Neural cell (in vitro differentiated cells): ENCODE measurements around the gene SMS. TPM values are rescaled to one million over a fixed set of nuclear protein-coding genes. Genes with fewer than 3 reads are reported as not detected.

ENCODE experiments used
- H2AFZ ChIP-seq: fragments of 200-600, 300-800 bp; sonication (generic), shearing (Covaris generic); 2 replicates; pipeline ENCODE4 v1.6.0; 2014; ENCODE audit warnings: low read depth, mild to moderate bottlenecking, antibody characterized with exemption, low read length, moderate library complexity
- H3F3A ChIP-seq: fragments of 200-600 bp; shearing (Covaris generic); 2 replicates; pipeline ENCODE4 v1.6.1; 2016; ENCODE audit warnings: mild to moderate bottlenecking, moderate library complexity, mixed read lengths, antibody characterized with exemption, low read length; ENCODE audit not compliant: insufficient read depth, poor library complexity, severe bottlenecking
- H3K27ac ChIP-seq: fragments of 200-600, 300-800 bp; sonication (generic), shearing (Covaris generic); 2 replicates; pipeline ENCODE4 v1.5.1; 2014; ENCODE audit warnings: mild to moderate bottlenecking, low read length, moderate library complexity
- H3K27me3 ChIP-seq: fragments of 300-800, 200-600 bp; sonication (generic), shearing (Covaris generic); 2 replicates; pipeline ENCODE4 v1.6.0; 2014; ENCODE audit warnings: mild to moderate bottlenecking, low read depth, low read length, moderate library complexity; ENCODE audit not compliant: insufficient read depth
- H3K36me3 ChIP-seq: fragments of 300-800, 200-600 bp; sonication (generic), shearing (Covaris generic); 2 replicates; pipeline ENCODE4 v1.5.1; 2014; ENCODE audit warnings: mild to moderate bottlenecking, antibody characterized with exemption, low read length, moderate library complexity; ENCODE audit not compliant: insufficient read depth
- H3K4me2 ChIP-seq: fragments of 300-800, 200-600 bp; sonication (generic), shearing (Covaris generic); 2 replicates; pipeline ENCODE4 v1.6.0; 2014; ENCODE audit warnings: mild to moderate bottlenecking, low read length
- H3K4me3 ChIP-seq: fragments of 300-800, 200-600 bp; sonication (generic), shearing (Covaris generic); 2 replicates; pipeline ENCODE4 v1.5.1; 2014; ENCODE audit warnings: mild to moderate bottlenecking, low read length, moderate library complexity
- H3K79me2 ChIP-seq: fragments of 200-600 bp; shearing (Covaris generic); replicated peaks from 2 replicates; pipeline ENCODE4 v1.6.0; 2014; ENCODE audit warnings: mild to moderate bottlenecking, low read length, moderate library complexity; ENCODE audit not compliant: insufficient read depth
- H3K9ac ChIP-seq: fragments of 300-800, 200-600 bp; sonication (generic), shearing (Covaris generic); 2 replicates; pipeline ENCODE4 v1.6.1; 2016; ENCODE audit warnings: mild to moderate bottlenecking, low read length, mixed read lengths
- H3K9me2 ChIP-seq: fragments of 200-600 bp; shearing (Covaris generic); 2 replicates; pipeline ENCODE4 v1.6.1; 2016; ENCODE audit warnings: mild to moderate bottlenecking, low read length, mixed read lengths; ENCODE audit not compliant: insufficient read depth
- H3K9me3 ChIP-seq: fragments of 200-600, 300-800 bp; sonication (generic), shearing (Covaris generic); 2 replicates; pipeline ENCODE4 v1.6.1; 2016; ENCODE audit warnings: mild to moderate bottlenecking, mixed run types, low read length, moderate library complexity, mixed read lengths
- H4K20me1 ChIP-seq: fragments of 200-600 bp; shearing (Covaris generic); 2 replicates; pipeline ENCODE4 v1.6.1; 2016; ENCODE audit warnings: mild to moderate bottlenecking, mixed run types; ENCODE audit not compliant: insufficient read depth
- CTCF ChIP-seq: fragments of 450-650 bp; IDR thresholded peaks from 2 replicates; pipeline ENCODE4 v1.5.1; 2014; ENCODE audit warnings: antibody characterized with exemption, mild to moderate bottlenecking, moderate library complexity; ENCODE audit not compliant: poor library complexity, severe bottlenecking
- EP300 ChIP-seq: fragments of 450-650 bp; conservative IDR thresholded peaks from 2 replicates; pipeline ENCODE4 v1.6.1; 2014; ENCODE audit warnings: antibody characterized with exemption, mild to moderate bottlenecking, moderate library complexity; ENCODE audit not compliant: poor library complexity, severe bottlenecking
- EZH2 ChIP-seq: fragments of 200-600, 300-800 bp; shearing (Covaris generic), sonication (generic); IDR thresholded peaks from 2 replicates; pipeline ENCODE4 v1.6.1; 2014; ENCODE audit warnings: antibody characterized with exemption, low read length, borderline replicate concordance, mild to moderate bottlenecking; ENCODE audit not compliant: insufficient read depth, poor library complexity, severe bottlenecking
- MXI1 ChIP-seq: fragments of 450-650 bp; conservative IDR thresholded peaks from 2 replicates; pipeline ENCODE4 v1.6.1; 2014; ENCODE audit warnings: antibody characterized with exemption, mild to moderate bottlenecking; ENCODE audit not compliant: poor library complexity, severe bottlenecking
- POLR2AphosphoS5 ChIP-seq: IDR thresholded peaks from 2 replicates; pipeline ENCODE4 v1.6.1; 2012
- RAD21 ChIP-seq: fragments of 450-650 bp; conservative IDR thresholded peaks from 2 replicates; pipeline ENCODE4 v1.6.1; 2014; ENCODE audit warnings: antibody characterized with exemption, mild to moderate bottlenecking, moderate library complexity
- REST ChIP-seq: IDR thresholded peaks from 2 replicates; pipeline ENCODE4 v1.6.1; 2012; ENCODE audit warnings: borderline replicate concordance
- SMC3 ChIP-seq: fragments of 450-650 bp; conservative IDR thresholded peaks from 2 replicates; pipeline ENCODE4 v1.6.1; 2014; ENCODE audit warnings: antibody characterized with exemption, mild to moderate bottlenecking, moderate library complexity; ENCODE audit not compliant: poor library complexity
- TAF1 ChIP-seq: IDR thresholded peaks from 2 replicates; pipeline ENCODE4 v1.6.1; 2012; ENCODE audit warnings: low read depth
- polyA plus RNA-seq: library from polyadenylated mRNA; depleted of rRNA; stranded (reverse); fragments of >200 nt; gene quantifications from 2 replicates; pipeline ENCODE4 v1.2.3, GENCODE V29; 2014

The SMS gene
- polyA plus RNA-seq, 1 donor from 2014 or later: 101 TPM

- H3K4me3 ChIP-seq: no peak overlapping the region
- H3K27me3 ChIP-seq: no peaks in the 10 kb centered on the region
- TF ChIP-seq SMC3: no peak
- no peak for TF ChIP-seq REST
- TF ChIP-seq TAF1: no peak
- no peak for TF ChIP-seq RAD21
- TF ChIP-seq CTCF: no peak
- no peak for TF ChIP-seq POLR2AphosphoS5
- no peak for TF ChIP-seq EP300
- no peak for TF ChIP-seq MXI1
- TF ChIP-seq EZH2: no peak
- H2AFZ ChIP-seq: no peak overlapping the region
- no peaks in the 10 kb centered on the region for H3K79me2 ChIP-seq
- no peak overlapping the region for H3K9ac ChIP-seq
- no peaks in the 10 kb centered on the region for H3F3A ChIP-seq
- H3K4me2 ChIP-seq: no peak overlapping the region
- H3K27ac ChIP-seq: no peak overlapping the region
- H4K20me1 ChIP-seq: no peaks in the 10 kb centered on the region
- H3K9me2 ChIP-seq: no peaks in the 10 kb centered on the region
- H3K9me3 ChIP-seq: no peaks in the 10 kb centered on the region
- H3K36me3 ChIP-seq: no peaks in the 10 kb centered on the region
Measured at GRCh38 chrX:22015139-22015750, 74.7 kb downstream of the SMS start.

- H3K9ac ChIP-seq: no peak overlapping the region
- no peak overlapping the region for H3K27ac ChIP-seq
- H2AFZ ChIP-seq: no peak overlapping the region
- H3K4me3 ChIP-seq: no peak overlapping the region
- no peaks in the 10 kb centered on the region for H3K9me3 ChIP-seq
- H3F3A ChIP-seq: no peaks in the 10 kb centered on the region
- no peak for TF ChIP-seq RAD21
- TF ChIP-seq EZH2: no peak
- no peak for TF ChIP-seq CTCF
- no peak for TF ChIP-seq SMC3
- TF ChIP-seq TAF1: no peak
- no peak for TF ChIP-seq EP300
- no peak for TF ChIP-seq MXI1
- TF ChIP-seq POLR2AphosphoS5: no peak
- no peak for TF ChIP-seq REST
- no peaks in the 10 kb centered on the region for H3K9me2 ChIP-seq
- no peaks in the 10 kb centered on the region for H4K20me1 ChIP-seq
- no peaks in the 10 kb centered on the region for H3K27me3 ChIP-seq
- no peaks in the 10 kb centered on the region for H3K36me3 ChIP-seq
- H3K4me2 ChIP-seq: no peak overlapping the region
- no peaks in the 10 kb centered on the region for H3K79me2 ChIP-seq
Measured at GRCh38 chrX:22021751-22022324, 81.3 kb downstream of the SMS start.
